ENCODE data around the gene CEND1. TPM values are rescaled to one million over a fixed set of nuclear protein-coding genes. Genes with fewer than 3 reads are reported as not detected.

CEND1 gene
- total and polyA plus RNA-seq, 2 of the 13 experiments (the other 11 are each of a cell fraction or from before 2014, with no cell fraction given) = not detected

- TF ChIP-seq ZBTB2 (CRISPR knock-in tag; IDR thresholded peaks at IDR 0.05; ENCODE audit: low read depth) = peak; percentile 43; the same call in 1 of the 2 replicates
- TF ChIP-seq RARA (CRISPR knock-in tag; IDR thresholded peaks at IDR 0.05) = peak; percentile 43
- TF ChIP-seq ZBTB43 (CRISPR knock-in tag; conservative IDR thresholded peaks at IDR 0.05) = no peak
- TF ChIP-seq ZBTB20 (CRISPR knock-in tag; IDR thresholded peaks at IDR 0.05; ENCODE audit: borderline replicate concordance, low read depth) = peak; percentile 44; the same call in 1 of the 2 replicates
- peak; percentile 10 for TF ChIP-seq YY1 (IDR thresholded peaks at IDR 0.05; ENCODE audit: insufficient read depth, insufficient replicate concordance, low read depth, low read length)
- TF ChIP-seq CBX5 (CRISPR knock-in tag; IDR thresholded peaks at IDR 0.05; ENCODE audit: borderline replicate concordance) = peak; percentile 86; the same call in 1 of the 2 replicates
- TF ChIP-seq MXI1 (IDR thresholded peaks at IDR 0.05; ENCODE audit: borderline replicate concordance, low read depth, low read length) = peak; percentile 57; the same call in 1 of the 3 replicates
- TF ChIP-seq HINFP (CRISPR knock-in tag; IDR thresholded peaks at IDR 0.05; ENCODE audit: low read depth) = 0 out of 2 replicates have a peak, but pooled peaks have one; percentile 23
- peak; percentile 30; the same call in 1 of the 2 replicates for TF ChIP-seq HOXA3 (CRISPR knock-in tag; IDR thresholded peaks at IDR 0.05)
- TF ChIP-seq SALL1 (CRISPR knock-in tag; IDR thresholded peaks at IDR 0.05) = peak; percentile 62
- TF ChIP-seq DMAP1 (CRISPR knock-in tag; IDR thresholded peaks at IDR 0.05) = peak; percentile 90
- peak; percentile 88 for TF ChIP-seq MXD1 (CRISPR knock-in tag; IDR thresholded peaks at IDR 0.05)
- 0 out of 2 replicates have a peak, but pooled peaks have one; percentile 18 for TF ChIP-seq KDM6A (CRISPR knock-in tag; IDR thresholded peaks at IDR 0.05; ENCODE audit: low read depth)
- TF ChIP-seq MBD4 (IDR thresholded peaks at IDR 0.05; ENCODE audit: borderline replicate concordance, low read length) = no peak
- TF ChIP-seq SMARCC2 (IDR thresholded peaks at IDR 0.05) = no peak
- no peak for TF ChIP-seq JUN (CRISPR knock-in tag; IDR thresholded peaks at IDR 0.05)
- TF ChIP-seq KAT7 (CRISPR knock-in tag; IDR thresholded peaks at IDR 0.05; ENCODE audit: borderline replicate concordance) = peak; percentile 50; the same call in 1 of the 2 replicates
- TF ChIP-seq ZNF329 (CRISPR knock-in tag; IDR thresholded peaks at IDR 0.05; ENCODE audit: low read depth) = no peak; the same call in 1 of the 2 replicates
- TF ChIP-seq ZNF275 (CRISPR knock-in tag; IDR thresholded peaks at IDR 0.05; ENCODE audit: borderline replicate concordance) = 0 out of 2 replicates have a peak, but pooled peaks have one; percentile 67
- TF ChIP-seq TBP (CRISPR knock-in tag; IDR thresholded peaks at IDR 0.05) = 0 out of 2 replicates have a peak, but pooled peaks have one; percentile 21
- peak; percentile 43 for TF ChIP-seq AGO2 (optimal IDR thresholded peaks at IDR 0.05; ENCODE audit: low read depth, low read length)
- TF ChIP-seq MTA1 (CRISPR knock-in tag; IDR thresholded peaks at IDR 0.05; ENCODE audit: borderline replicate concordance) = peak; percentile 63; the same call in 1 of the 2 replicates
- no peak for TF ChIP-seq NFE2 (CRISPR knock-in tag; IDR thresholded peaks at IDR 0.05)
Observed at GRCh38 chr11:827146-827896, 37.4 kb upstream of the CEND1 start (continued).

Measured in HepG2 (cell line).